Muscle of back (tissue), 13 donors: ENCODE data around the gene PTK6. TPM values are rescaled to one million over a fixed set of nuclear protein-coding genes. Genes with fewer than 3 reads are reported as not detected.
"Not testable (repeated sequence)": the region's sequence is repeated elsewhere in the genome, so short reads cannot be mapped to it uniquely, and the experiment has no call there.

ENCODE experiments used
- DNase-seq, 3 donors: peaks; one replicate each; pipeline versions ENCODE4 v3.0.0 to v3.0.0-alpha.2; 2013
- long read RNA-seq, 9 donors: transcript quantifications; one replicate each; lab custom pipeline, GENCODE V29; 2026
- polyA plus RNA-seq, 10 donors: library from polyadenylated mRNA; unstranded; fragments of 120-200 nt; gene quantifications; one replicate each; pipeline ENCODE4 v1.2.1, GENCODE V29; 2013; ENCODE audit not compliant: insufficient read length in 10 of 10

Gene PTK6
- polyA plus RNA-seq: under 1 TPM; 0.15 to 0.50 (median 0.32) TPM
- long read RNA-seq, donor 1: 0 reads
- long read RNA-seq, donor 2: 0 reads
- long read RNA-seq, donor 3: 0 reads
- long read RNA-seq, donor 4: 0 reads
- long read RNA-seq, donor 5: 0 reads
- long read RNA-seq, donor 6: 0 reads
- long read RNA-seq, donor 7: 0 reads
- long read RNA-seq, donor 8: 0 reads
- long read RNA-seq, donor 9: 0 reads

DNA sequence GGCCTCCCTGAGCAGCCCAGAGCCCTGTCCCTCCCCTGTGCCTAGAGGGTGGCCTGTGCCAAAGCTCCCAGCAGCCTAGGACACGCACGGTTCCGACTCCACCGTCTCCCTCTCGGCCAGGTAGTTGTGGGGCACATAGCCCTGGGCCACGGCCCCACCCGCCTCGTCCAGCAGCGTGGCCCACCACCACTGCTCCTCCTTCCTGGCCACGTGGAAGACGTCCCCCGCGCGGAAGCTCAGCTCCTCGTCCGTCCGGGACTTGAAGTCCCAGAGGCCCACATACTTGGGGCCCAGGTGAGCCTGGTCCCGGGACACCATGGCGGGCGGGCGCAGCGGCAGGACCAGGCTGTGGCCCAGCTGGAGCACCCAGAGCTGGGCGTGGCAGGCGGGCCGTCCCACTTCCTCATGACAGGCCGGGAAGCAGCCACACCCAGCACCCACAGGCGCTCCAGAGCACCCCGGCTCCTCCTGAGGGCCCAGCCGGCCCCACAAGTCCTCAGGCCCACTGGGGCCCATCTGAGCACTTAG, at the start of gene PTK6:
Gene PTK6, minus strand, starts transcription at position 380 of the 528 bp plus-strand sequence. Its CDS starts 62 bp downstream, at position 318.
- no peak for DNase-seq

DNA sequence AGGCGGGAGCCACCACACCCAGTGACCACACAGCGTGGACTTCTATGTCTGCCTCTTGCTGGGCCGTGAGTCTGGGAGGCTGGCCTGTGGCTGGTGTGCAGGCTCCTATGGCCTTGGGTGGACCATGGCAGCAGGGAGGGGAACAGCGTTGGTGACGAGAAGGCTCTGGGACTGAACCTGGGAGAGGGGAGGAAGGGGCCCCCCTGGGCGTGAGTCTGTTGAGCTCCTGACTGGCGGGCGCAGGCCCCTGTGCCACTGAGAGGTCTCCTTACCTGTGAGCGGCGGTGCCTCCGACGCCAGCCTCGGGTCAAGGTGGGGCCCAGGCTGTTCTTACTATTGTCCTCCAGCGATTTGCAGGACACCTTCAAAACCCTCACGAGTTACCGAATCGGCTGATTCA, 49.6 kb upstream of the PTK6 start:
- no peak for DNase-seq

DNA sequence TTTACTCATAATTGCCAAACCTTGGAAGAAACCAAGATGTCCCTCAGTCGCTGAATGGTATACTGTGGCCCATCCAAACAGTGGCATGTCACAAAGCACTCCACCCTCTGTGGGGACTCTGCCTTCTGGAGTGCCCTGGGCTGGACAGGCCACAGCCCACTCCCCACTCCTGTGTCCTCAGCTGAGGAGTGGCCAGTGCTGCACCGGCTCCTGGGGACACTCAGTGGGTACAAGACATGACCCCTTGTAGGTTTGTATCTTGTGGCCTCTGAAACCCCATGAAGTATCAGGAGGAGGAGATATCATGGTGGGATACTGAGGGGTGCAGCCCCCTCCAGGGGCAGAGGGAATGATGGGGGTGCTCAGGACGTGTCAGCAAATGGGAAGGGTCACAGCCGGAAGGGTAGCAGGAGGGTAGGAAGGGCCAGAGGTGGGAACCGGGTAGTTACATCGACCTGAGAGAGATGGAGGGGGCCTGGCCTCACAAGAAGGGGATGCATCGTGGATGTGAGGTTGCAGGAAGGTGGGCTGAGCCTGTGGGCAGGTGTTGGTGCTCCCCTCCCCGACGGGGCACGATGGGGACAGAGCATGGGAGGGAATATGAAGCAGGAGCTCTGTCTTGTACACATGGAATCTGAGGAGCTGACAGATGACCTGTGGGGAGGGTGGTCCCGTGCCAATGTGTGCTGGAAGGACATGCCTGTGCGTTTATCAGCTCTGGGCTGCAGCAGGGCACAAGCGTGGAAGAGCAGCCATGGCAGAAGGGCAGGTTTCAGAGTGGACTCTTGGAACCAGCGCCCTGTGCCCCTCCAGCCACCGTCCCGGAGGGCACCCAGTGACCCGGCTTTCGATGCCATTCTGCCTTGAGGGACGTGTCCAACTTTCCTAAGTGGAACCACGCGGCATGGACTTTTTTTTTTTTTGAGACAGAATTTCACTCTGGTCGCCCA, 48.7 kb upstream of the PTK6 start:
- DNase-seq: no peak

DNA sequence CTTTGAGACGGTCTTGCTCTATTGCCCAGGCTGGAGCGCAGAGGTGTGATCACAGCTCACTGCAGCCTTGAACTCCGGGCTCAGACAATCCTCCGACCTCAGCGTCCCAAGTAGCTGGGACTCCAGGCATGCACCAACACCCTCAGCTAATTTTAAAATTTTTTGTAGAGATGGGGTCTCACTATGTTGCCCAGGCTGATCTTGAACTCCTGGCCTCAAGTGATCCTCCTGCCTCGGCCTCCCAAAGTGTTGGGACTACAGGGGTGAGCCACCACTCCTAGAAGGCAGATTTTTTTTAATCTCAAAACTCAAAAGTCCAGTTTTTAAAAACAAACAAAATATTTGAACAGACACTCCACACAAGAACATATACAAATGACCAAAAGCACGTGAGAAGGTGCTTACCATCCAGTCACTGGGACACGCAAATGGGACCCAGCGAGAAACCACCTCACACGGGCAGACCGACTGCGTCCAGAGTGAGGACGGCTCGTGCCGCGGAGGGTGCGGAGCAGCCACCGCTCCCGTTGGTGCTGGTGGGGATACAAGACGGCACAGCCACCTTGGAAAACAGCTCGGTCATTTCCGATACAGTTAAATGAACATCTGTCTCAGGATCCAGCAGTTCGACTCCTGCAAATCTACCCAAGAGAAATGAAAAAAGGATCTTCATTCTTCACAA, 45.3 kb upstream of the PTK6 start:
- DNase-seq: no peak

DNA sequence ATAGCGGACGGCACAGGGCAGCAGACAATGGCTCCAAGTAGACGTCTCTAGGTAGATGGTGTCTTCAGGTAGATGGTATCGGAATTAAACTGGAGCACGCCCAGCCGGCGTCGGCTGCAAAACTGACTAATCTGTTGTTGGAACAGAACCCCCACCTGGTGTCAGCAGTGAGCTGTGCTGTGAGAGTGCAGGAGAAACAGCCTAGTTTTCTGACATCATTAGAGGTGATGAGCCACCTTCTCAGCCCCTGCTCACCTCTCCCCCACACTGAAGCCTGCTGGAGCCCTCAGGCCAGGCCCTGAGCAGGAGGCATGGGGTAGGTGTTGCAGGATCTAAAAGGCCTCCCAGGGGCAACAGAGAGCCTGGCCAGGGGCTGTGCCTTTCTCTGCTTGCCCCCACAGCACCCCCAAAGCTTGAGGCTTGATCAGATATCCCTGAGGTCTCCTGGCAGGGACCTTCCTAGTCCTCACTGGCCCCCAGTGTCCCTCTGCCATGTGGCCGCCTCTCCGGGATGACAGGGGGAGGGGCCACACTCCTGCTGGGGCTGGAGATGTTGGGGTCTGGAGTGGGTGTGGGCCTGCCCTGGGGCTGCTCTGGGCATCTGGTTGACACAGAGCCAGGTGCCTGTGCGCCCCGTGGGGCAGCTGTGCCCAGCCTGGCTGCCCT, 43.8 kb upstream of the PTK6 start:
- no peak for DNase-seq

DNA sequence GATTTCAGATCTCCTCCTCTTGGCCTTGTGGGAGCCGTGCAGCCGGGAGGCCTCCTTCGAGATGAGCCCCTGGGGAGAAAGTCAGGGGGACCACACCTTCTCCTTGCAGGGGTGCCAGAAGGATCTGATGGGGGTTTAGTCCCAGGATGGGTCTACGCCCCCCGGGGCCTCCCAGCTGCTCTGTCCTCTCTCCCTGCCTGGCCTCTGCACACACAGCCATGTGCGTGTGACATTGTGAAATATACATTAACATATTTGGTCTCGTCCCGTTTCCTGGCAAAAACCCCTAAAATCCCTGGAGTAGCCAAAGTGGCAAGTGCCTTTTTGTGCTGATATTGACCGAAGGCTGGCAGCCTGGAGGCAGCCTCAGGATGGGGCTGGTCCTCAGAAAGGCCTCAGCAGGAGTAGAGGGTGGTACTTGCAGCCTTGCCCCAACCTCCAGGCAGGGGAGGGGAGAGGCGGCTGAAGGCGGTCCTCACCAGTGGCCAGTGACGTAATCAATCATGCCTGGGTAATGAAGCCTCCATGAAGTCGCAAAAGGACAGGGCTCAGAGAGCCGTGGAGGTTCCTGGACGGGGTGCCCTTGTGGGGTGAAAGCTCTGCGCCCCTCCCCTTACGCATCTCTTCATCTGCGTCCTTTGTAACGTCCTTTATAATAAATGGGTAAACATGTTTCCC, 42.0 kb upstream of the PTK6 start:
- DNase-seq: no peak

DNA sequence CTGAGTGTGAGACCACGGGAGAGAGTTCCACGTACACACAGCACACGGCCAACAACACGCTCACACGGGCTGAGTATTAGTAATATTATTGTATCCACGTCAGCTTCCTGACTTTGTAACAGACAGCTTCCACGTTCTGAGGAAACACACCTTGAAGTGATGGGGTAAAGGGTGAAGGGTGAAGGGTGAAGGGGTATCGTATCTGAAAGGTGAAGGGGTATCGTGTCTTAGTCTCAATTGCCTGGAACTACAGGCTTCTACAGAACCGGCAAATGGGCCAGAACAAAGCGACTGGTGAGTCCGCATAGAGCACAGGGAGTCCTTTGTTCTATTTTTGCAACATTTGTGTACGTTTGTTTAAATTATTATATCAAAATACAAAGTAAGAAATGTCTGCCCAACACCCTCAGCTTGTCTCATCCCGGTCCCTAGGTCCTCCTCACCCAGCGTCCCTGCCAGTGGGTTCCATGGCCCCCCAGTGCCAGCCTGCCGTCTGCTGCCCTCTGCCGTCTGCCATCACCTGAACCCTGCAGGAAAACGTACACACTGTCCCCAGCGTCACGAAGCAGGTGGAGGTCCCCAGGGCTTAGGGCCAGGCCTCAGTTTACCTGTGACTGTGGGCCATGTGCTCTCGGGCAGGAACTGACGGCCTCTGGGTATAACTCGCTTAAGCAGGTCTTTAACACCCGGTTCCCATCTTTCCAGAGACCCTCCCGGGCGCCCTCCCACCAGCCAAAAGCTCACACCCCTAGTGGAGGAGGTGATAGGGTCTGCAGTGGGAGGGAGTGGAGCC, 41.2 kb upstream of the PTK6 start:
- DNase-seq: no peak

DNA sequence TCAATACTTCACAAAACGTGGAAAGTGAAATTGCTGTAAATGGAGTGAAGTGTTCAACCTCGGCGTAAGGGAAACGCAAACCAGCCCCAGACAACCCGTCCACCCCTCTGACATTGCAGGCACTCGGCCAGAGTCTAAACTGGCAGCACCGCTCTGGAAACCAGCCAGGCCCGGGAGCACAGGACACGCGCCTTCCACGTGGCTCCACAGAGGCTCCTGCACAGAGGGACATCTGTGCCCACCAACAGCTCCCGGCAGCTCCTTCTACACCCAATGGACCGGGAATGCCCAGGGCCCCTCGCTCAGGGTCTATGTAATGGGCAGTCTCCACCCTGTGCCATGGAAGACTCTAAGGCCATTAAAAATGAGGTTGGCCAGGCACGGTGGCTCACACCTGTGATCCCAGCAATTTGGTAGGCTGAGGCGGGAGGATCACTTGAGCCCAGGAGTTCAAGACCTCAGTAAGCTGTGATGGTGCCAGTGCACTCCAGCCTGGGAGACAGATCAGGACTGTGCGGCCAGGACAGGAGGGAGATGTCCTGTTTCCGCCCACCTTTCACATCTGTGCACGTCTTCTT, 40.2 kb upstream of the PTK6 start:
- DNase-seq: no peak

DNA sequence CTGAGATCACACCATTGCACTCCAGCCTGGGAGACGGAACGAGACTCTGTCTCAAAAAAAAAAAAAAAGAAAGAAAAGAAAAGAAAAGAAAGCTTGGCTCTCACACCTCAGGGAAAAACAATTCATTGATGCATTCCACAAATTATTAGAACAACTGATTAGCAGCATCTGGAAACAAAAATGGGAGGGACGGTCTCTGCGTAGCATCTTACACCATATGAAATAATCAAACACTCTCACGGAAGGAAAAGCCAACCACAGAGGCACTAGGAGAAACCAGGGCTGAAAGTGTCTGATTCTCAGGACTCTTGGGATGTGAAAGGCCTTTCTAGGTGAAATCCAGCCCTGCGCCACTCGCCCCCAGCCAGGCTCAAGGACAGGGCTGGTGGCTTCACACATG, 39.1 kb upstream of the PTK6 start:
- DNase-seq: no peak

DNA sequence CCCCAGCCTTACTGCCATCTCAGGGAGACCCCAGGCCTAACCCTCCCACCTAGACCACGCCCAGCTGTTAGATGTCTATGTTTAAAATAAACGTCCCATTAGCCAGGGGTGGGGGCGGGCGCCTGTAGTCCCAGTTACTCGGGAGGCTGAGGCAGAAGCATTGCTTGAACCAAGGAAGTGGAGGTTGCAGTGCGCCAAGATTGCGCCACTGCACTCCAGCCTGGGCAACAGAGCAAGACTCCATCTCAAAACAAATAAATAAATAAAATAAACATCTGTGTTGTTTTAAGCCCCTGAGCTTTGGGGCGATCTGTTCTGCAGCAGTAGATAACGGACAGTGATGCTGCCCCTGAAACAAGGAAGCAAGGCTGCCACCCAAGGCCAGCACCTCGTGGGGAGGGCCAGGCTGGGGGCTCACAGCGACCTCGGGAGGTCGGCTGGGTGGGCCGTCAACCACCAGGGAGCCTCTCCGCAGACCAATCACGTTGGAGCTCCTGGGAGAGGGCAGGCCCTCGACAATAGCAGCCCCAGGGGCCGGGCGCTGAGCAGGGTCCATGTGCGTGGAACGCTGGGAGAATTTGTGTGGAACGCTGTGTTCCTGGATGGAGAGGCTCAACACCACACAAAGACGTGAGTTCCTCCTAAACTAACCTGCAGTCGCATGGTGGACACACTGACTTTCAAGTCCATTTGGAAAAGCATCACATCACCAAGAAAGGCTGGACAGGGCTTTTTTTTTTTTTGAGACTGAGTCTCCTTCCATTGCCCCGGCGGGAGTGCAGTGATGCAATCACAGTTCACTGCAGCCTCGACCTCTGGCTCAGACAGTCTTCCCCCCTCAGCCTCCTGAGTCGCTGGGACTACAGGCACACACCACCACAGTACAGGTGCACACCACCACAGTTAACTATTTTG, 37.9 kb upstream of the PTK6 start:
- no peak for DNase-seq

DNA sequence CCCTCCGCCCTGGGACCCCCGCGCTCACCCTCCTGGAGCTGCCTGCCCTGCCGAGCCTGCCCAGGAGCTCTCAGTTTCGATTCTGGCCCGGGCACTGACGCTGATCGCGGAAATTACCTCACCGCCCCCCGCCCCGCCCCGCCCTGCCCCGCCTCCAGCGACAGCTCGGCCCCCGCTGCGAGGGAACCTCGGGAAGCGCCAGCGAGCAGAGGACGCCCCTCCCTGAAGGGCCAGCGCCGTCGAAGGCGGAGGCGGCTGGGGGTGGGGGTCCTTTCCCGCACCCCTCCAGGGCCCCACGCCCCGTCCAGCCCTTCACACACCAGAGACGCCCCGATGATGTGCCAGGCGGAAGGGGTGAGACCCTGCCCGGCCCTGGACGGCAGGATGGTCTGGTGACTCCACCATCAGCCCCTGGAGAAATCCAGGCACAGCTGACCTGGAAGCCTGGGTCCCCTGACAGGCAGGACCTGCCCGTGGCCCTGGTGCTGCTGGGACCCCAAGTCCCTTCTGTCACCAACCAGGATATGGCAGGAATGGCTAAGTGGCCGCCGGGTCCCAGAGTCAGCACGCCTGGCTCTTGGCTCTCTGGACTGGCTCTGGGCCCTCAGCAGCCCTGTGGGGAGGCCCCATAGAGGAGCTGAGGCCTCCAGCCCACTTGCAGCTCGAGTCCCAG, 37.1 kb upstream of the PTK6 start, which contains the start of gene HELZ2:
Gene HELZ2, minus strand, starts transcription at position 84 of the 673 bp plus-strand sequence. CDS start 1,854 bp downstream, outside the sequence.
- peak in 2 of 3 donors; percentile 71 to 82 for DNase-seq

DNA sequence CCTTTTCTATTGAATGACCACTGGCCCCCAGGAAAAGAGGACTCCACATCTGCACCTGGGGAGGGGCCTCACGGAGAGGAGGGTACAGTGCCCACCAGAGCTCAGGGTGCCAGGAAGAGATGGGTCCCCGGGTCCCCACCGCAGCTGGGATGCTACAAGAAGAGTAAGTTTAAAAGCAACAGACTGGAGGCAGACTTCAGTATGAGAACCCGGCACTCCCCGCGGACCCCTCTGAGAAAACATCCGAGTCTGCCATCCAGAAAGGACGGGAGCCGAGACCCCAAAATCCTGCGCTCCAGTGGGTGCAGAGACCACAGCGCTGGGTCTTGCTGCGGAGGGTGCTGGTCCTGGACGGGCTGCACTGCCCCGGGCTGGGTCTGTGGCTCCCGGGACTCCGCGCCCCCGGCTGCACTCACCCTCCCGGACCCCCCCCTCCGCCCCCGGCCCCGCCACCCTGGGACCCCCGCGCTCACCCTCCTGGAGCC, 36.5 kb upstream of the PTK6 start:
- DNase-seq: peak in 1 of 3 donors; percentile 55

DNA sequence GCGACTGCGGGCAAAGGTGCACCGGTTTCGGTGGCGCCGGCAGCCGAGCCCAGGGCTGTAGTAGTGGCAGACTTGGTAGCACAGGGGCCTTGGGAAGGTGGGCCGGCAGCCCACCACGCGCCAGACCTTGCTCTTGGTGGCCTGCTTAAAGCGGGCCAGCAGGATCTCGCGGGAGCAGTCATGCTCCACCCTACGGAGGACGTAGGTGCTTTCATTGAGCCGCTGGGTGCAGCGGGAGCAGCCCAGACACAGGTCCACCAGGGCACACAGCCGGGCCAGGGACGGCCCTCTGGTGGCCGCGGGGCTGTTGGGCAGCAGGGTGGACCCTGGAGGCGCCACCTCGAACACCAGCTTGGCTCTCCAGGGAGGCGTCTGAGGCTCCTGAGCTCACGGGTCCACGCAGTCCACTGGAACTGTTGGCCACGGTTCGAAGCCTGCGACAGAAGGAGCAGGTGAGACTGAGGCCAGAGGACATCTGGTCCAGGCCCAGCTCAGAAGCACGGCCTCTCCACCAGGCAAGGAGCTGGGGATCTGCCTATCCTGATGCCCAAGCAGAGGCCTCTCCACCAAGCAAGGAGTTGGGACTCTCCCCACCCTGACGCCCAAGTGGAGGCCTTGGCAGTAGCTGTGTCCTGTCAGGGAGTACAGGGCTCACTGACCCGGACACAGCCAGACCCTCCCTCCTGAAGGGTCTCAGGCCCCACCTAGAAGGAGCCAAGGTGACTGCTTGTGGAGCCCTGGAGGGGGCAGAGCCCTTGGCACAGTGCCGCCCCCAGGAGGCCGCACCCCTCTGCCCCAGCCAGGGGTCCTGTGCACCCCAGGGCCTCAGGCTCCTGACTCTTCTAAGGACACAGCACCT, 35.8 kb upstream of the PTK6 start:
- DNase-seq: no peak

DNA sequence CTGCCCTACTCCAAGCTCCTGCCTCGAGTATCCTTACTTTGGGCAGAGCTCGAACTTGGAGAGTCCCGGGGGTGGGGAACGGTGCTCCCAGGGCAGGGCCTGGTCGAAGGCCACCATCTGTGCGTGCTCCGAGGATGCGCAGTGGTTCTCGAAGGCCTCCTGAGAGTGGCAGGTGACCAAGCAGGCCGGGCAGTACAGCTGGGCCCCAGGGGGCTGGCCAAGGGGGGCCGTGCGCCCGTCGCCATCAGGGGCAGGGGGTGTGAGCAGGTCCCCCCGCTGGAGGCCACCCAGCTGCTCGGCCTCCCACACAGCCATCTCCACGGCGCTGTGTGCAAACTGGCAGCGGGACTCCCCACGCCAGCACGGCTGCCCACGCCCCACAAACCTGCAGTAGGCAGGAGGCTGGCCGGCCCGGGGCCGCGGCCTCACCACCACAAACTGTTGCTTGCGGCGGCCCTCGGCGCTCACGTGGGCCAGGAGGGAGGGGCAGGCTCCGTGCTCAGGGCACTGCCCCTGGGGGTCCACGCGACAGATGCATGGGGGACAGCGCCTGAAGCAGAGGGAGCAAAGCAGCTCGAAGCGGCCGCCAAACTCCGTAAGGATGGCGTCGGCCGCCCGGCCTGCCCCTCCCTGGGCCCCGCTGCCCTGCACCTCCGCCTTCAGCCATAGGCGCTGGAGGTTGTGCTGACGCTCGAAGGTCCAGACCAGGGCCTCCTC, 35.1 kb upstream of the PTK6 start:
- DNase-seq: no peak

DNA sequence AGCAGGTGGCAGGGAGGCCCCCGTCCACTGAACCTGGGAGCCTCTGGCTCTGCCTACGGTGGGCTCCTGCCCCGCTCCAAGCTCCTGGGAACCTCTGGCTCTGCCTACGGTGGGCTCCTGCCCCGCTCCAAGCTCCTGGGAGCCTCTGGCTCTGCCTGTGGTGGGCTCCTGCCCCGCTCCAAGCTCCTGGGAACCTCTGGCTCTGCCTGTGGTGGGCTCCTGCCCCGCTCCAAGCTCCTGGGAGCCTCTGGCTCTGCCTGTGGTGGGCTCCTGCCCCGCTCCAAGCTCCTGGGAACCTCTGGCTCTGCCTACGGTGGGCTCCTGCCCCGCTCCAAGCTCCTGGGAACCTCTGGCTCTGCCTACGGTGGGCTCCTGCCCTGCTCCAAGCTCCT, 33.9 kb upstream of the PTK6 start:
- not testable (repeated sequence) for DNase-seq
